GM19438 (cell line): Measurements from ENCODE around the gene PLCB2.

Experiments used
- ATAC-seq: cut with Tn5 transposase; IDR thresholded peaks from one replicate; pipeline ENCODE4 v1.9.1; 2021; ENCODE audit warnings: low read depth; ENCODE audit not compliant: unreplicated experiment

PLCB2 gene

GRCh38 chr15:40253167-40253790 is 54.5 kb downstream of the PLCB2 start:
- no peak for ATAC-seq

GRCh38 chr15:40252438-40253166 is 55.1 kb downstream of the PLCB2 start:
- no peak for ATAC-seq

- no peak for ATAC-seq
These were observed 55.6 kb downstream of the PLCB2 start for GRCh38 chr15:40252141-40252437.

- no peak for ATAC-seq
These were observed 56.1 kb downstream of the PLCB2 start for GRCh38 chr15:40251486-40252140.

- no peak for ATAC-seq
These were observed 56.8 kb downstream of the PLCB2 start for GRCh38 chr15:40250771-40251483.

GRCh38 chr15:40250304-40250656 is 57.5 kb downstream of the PLCB2 start:
- ATAC-seq, result no peak

GRCh38 chr15:40249477-40250303 is 58.0 kb downstream of the PLCB2 start:
- no peak for ATAC-seq

GRCh38 chr15:40248006-40248783 is 59.5 kb downstream of the PLCB2 start:
- no peak for ATAC-seq

- no peak for ATAC-seq
These were observed 60.2 kb downstream of the PLCB2 start for GRCh38 chr15:40247406-40247971.

- ATAC-seq, result no peak
These were observed 61.0 kb downstream of the PLCB2 start for GRCh38 chr15:40246496-40247280.

GRCh38 chr15:40245666-40246450 is 61.9 kb downstream of the PLCB2 start:
- no peak for ATAC-seq

- ATAC-seq, result no peak
These were observed 62.7 kb downstream of the PLCB2 start for GRCh38 chr15:40244961-40245523.

GRCh38 chr15:40243126-40243810 is 64.5 kb downstream of the PLCB2 start:
- no peak for ATAC-seq

- ATAC-seq, result no peak
These were observed 65.1 kb downstream of the PLCB2 start for GRCh38 chr15:40242601-40243000.

- ATAC-seq, result no peak
These were observed 65.5 kb downstream of the PLCB2 start for GRCh38 chr15:40242213-40242599.

- no peak for ATAC-seq
These were observed 66.2 kb downstream of the PLCB2 start for GRCh38 chr15:40241269-40242212.
